ENCODE data around the gene STAM.

Gene STAM

DNA sequence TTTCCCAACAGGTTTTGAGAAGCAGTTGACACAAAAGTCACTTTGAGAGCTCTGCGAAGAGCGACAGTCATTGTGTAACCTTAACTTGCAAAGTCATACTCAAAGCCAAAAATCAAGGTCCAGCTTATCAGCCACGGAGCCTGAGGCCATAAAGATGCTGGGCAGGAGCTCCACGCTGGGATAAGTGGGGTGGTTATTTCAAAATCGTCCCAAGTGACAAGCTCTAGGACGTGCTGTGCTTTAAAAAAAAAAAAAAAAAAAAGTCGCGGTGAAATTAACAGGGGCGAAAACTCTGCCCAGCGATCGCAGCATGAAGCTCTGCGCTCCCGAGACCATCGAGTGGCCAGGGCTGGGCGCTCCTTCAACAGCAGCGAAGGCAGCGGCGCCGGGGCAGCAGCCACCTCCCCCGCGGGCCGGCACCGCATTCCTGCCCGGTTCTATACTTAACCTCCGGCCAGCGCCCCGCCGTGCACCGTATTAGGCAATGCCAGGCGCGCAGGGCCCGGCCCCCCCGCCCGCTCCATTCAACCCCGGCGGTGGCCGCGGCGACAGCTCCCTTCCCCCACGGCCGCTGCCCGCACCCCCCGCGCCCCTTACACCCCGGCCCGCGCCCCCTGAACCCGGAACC lies 27.4 kb upstream of the STAM start (continued):
- TF ChIP-seq, protein P1, sequence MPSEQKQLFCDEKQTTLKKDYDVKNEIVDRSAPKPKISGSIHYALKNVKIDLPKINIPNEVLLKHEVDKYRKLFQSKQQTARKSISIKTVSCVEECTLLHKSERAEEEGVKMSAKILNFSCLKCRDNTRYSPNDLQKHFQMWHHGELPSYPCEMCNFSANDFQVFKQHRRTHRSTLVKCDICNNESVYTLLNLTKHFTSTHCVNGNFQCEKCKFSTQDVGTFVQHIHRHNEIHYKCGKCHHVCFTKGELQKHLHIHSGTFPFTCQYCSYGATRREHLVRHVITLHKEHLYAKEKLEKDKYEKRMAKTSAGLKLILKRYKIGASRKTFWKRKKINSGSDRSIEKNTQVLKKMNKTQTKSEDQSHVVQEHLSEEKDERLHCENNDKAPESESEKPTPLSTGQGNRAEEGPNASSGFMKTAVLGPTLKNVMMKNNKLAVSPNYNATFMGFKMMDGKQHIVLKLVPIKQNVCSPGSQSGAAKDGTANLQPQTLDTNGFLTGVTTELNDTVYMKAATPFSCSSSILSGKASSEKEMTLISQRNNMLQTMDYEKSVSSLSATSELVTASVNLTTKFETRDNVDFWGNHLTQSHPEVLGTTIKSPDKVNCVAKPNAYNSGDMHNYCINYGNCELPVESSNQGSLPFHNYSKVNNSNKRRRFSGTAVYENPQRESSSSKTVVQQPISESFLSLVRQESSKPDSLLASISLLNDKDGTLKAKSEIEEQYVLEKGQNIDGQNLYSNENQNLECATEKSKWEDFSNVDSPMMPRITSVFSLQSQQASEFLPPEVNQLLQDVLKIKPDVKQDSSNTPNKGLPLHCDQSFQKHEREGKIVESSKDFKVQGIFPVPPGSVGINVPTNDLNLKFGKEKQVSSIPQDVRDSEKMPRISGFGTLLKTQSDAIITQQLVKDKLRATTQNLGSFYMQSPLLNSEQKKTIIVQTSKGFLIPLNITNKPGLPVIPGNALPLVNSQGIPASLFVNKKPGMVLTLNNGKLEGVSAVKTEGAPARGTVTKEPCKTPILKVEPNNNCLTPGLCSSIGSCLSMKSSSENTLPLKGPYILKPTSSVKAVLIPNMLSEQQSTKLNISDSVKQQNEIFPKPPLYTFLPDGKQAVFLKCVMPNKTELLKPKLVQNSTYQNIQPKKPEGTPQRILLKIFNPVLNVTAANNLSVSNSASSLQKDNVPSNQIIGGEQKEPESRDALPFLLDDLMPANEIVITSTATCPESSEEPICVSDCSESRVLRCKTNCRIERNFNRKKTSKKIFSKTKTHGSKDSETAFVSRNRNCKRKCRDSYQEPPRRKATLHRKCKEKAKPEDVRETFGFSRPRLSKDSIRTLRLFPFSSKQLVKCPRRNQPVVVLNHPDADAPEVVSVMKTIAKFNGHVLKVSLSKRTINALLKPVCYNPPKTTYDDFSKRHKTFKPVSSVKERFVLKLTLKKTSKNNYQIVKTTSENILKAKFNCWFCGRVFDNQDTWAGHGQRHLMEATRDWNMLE (tag by site-specific recombination; conservative IDR thresholded peaks at IDR 0.05; ENCODE audit: low read depth) = no peak
- TF ChIP-seq SALL2 (tag by site-specific recombination; IDR thresholded peaks at IDR 0.05; ENCODE audit: borderline replicate concordance) = no peak
- no peak for TF ChIP-seq ZNF654 (tag by site-specific recombination; IDR thresholded peaks at IDR 0.05; ENCODE audit: low read depth)
- TF ChIP-seq ZNF645 (tag by site-specific recombination; IDR thresholded peaks at IDR 0.05) = no peak
- TF ChIP-seq ZNF48 (tag by site-specific recombination; IDR thresholded peaks at IDR 0.05) = no peak
- no peak for TF ChIP-seq ZSCAN23 (tag by site-specific recombination; IDR thresholded peaks at IDR 0.05)
- TF ChIP-seq ZNF768 (tag by site-specific recombination; IDR thresholded peaks at IDR 0.05) = no peak
- TF ChIP-seq ZEB2 (tag by site-specific recombination; IDR thresholded peaks at IDR 0.05) = 0 out of 2 replicates have a peak, but pooled peaks have one; percentile 24
- TF ChIP-seq ZNF571 (tag by site-specific recombination; IDR thresholded peaks at IDR 0.05) = no peak
- TF ChIP-seq, protein P2, sequence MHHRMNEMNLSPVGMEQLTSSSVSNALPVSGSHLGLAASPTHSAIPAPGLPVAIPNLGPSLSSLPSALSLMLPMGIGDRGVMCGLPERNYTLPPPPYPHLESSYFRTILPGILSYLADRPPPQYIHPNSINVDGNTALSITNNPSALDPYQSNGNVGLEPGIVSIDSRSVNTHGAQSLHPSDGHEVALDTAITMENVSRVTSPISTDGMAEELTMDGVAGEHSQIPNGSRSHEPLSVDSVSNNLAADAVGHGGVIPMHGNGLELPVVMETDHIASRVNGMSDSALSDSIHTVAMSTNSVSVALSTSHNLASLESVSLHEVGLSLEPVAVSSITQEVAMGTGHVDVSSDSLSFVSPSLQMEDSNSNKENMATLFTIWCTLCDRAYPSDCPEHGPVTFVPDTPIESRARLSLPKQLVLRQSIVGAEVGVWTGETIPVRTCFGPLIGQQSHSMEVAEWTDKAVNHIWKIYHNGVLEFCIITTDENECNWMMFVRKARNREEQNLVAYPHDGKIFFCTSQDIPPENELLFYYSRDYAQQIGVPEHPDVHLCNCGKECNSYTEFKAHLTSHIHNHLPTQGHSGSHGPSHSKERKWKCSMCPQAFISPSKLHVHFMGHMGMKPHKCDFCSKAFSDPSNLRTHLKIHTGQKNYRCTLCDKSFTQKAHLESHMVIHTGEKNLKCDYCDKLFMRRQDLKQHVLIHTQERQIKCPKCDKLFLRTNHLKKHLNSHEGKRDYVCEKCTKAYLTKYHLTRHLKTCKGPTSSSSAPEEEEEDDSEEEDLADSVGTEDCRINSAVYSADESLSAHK (tag by site-specific recombination; IDR thresholded peaks at IDR 0.05) = no peak
- TF ChIP-seq, protein P3, sequence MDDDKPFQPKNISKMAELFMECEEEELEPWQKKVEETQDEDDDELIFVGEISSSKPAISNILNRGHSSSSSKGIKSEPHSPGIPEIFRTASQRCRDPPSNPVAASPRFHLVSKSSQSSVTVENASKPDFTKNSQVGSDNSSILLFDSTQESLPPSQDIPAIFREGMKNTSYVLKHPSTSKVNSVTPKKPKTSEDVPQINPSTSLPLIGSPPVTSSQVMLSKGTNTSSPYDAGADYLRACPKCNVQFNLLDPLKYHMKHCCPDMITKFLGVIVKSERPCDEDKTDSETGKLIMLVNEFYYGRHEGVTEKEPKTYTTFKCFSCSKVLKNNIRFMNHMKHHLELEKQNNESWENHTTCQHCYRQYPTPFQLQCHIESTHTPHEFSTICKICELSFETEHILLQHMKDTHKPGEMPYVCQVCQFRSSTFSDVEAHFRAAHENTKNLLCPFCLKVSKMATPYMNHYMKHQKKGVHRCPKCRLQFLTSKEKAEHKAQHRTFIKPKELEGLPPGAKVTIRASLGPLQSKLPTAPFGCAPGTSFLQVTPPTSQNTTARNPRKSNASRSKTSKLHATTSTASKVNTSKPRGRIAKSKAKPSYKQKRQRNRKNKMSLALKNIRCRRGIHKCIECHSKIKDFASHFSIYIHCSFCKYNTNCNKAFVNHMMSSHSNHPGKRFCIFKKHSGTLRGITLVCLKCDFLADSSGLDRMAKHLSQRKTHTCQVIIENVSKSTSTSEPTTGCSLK (tag by site-specific recombination; IDR thresholded peaks at IDR 0.05) = no peak
- no peak; the same call in 1 of the 2 replicates for TF ChIP-seq PRDM10 (tag by site-specific recombination; IDR thresholded peaks at IDR 0.05)
- peak; percentile 58 for TF ChIP-seq ZNF341 (tag by site-specific recombination; IDR thresholded peaks at IDR 0.05; ENCODE audit: low read depth)
- TF ChIP-seq ZNF664 (tag by site-specific recombination; IDR thresholded peaks at IDR 0.05) = no peak
- TF ChIP-seq ZNF530 (tag by site-specific recombination; IDR thresholded peaks at IDR 0.05; ENCODE audit: low read depth) = no peak
- no peak for TF ChIP-seq ZBTB21 (tag by site-specific recombination; IDR thresholded peaks at IDR 0.05)
- no peak for TF ChIP-seq ZNF501 (tag by site-specific recombination; IDR thresholded peaks at IDR 0.05)
- TF ChIP-seq ZNF174 (tag by site-specific recombination; IDR thresholded peaks at IDR 0.05) = no peak
- no peak for TF ChIP-seq ZNF112 (tag by site-specific recombination; IDR thresholded peaks at IDR 0.05)
- TF ChIP-seq, protein P4, sequence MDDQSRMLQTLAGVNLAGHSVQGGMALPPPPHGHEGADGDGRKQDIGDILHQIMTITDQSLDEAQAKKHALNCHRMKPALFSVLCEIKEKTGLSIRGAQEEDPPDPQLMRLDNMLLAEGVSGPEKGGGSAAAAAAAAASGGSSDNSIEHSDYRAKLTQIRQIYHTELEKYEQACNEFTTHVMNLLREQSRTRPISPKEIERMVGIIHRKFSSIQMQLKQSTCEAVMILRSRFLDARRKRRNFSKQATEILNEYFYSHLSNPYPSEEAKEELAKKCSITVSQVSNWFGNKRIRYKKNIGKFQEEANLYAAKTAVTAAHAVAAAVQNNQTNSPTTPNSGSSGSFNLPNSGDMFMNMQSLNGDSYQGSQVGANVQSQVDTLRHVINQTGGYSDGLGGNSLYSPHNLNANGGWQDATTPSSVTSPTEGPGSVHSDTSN (CRISPR knock-in tag; IDR thresholded peaks at IDR 0.05) = no peak
- TF ChIP-seq, protein P5, sequence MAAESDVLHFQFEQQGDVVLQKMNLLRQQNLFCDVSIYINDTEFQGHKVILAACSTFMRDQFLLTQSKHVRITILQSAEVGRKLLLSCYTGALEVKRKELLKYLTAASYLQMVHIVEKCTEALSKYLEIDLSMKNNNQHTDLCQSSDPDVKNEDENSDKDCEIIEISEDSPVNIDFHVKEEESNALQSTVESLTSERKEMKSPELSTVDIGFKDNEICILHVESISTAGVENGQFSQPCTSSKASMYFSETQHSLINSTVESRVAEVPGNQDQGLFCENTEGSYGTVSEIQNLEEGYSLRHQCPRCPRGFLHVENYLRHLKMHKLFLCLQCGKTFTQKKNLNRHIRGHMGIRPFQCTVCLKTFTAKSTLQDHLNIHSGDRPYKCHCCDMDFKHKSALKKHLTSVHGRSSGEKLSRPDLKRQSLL (tag by site-specific recombination; IDR thresholded peaks at IDR 0.05) = no peak
